ENCODE measurements around the gene ATP10A.
A peak's percentile ranks its signal among the peaks of the same experiment; 100 is the strongest.

ATP10A gene

GRCh38 chr15:25678500-25678855 is 184.6 kb downstream of the ATP10A start:
- DNase-seq, result no peak

- no peak for DNase-seq
Measured at GRCh38 chr15:25677719-25678499, 185.2 kb downstream of the ATP10A start.

GRCh38 chr15:25676070-25676469 is 187.1 kb downstream of the ATP10A start:
- no peak for DNase-seq

GRCh38 chr15:25675396-25675795 is 187.7 kb downstream of the ATP10A start:
- no peak for DNase-seq

- no peak for DNase-seq
Measured at GRCh38 chr15:25674913-25675312, 188.2 kb downstream of the ATP10A start.

- DNase-seq, result no peak
Measured at GRCh38 chr15:25673972-25674371, 189.2 kb downstream of the ATP10A start.

GRCh38 chr15:25673351-25673750 is 189.8 kb downstream of the ATP10A start:
- no peak for DNase-seq

GRCh38 chr15:25671132-25671531 is 192.0 kb downstream of the ATP10A start:
- DNase-seq, result no peak

- DNase-seq, result no peak
Measured at GRCh38 chr15:25670621-25671020, 192.5 kb downstream of the ATP10A start.

- DNase-seq, result peak; percentile 88
Measured at GRCh38 chr15:25670025-25670554, 193.0 kb downstream of the ATP10A start.

GRCh38 chr15:25668901-25669300 is 194.2 kb downstream of the ATP10A start:
- no peak for DNase-seq

GRCh38 chr15:25668236-25668795 is 194.8 kb downstream of the ATP10A start:
- DNase-seq, result no peak

GRCh38 chr15:25667829-25668228 is 195.3 kb downstream of the ATP10A start:
- DNase-seq, result no peak

- no peak for DNase-seq
Measured at GRCh38 chr15:25665913-25666312, 197.2 kb downstream of the ATP10A start.

- DNase-seq, result peak; percentile 26
Measured at GRCh38 chr15:25664761-25665160, 198.4 kb downstream of the ATP10A start.

- no peak for DNase-seq
Measured at GRCh38 chr15:25663515-25663914, 199.6 kb downstream of the ATP10A start.

- no peak for DNase-seq
Measured at GRCh38 chr15:25661898-25662297, 201.2 kb downstream of the ATP10A start.

GRCh38 chr15:25659251-25659650 is 203.9 kb downstream of the ATP10A start:
- DNase-seq, result no peak

GRCh38 chr15:25658560-25658959 is 204.6 kb downstream of the ATP10A start:
- no peak for DNase-seq

- DNase-seq, result no peak
Measured at GRCh38 chr15:25655207-25655948, 207.7 kb downstream of the ATP10A start.

GRCh38 chr15:25653371-25653770 is 209.8 kb downstream of the ATP10A start:
- DNase-seq, result no peak

GRCh38 chr15:25652704-25653103 is 210.4 kb downstream of the ATP10A start:
- no peak for DNase-seq

- no peak for DNase-seq
Measured at GRCh38 chr15:25649390-25649789, 213.7 kb downstream of the ATP10A start.

GRCh38 chr15:25643120-25643519 is 220.0 kb downstream of the ATP10A start:
- no peak for DNase-seq
